Renal pelvis (tissue), 4 donors: ENCODE results near the gene PMM2. TPM values are rescaled to one million over a fixed set of nuclear protein-coding genes. Genes with fewer than 3 reads are reported as not detected.
"Not testable (repeated sequence)": the region's sequence is repeated elsewhere in the genome, so short reads cannot be mapped to it uniquely, and the experiment has no call there.

Experiments used
- DNase-seq: peaks from one replicate; pipeline ENCODE4 v3.0.0-alpha.2; 2013
- polyA plus RNA-seq, 3 donors: library from polyadenylated mRNA; unstranded; fragments of 120-200 nt; gene quantifications; one replicate each; pipeline ENCODE4 v1.2.1, GENCODE V29; 2013; ENCODE audit not compliant: insufficient read length in 3 of 3

The PMM2 gene
- polyA plus RNA-seq, 3 donors: 18.9 to 22.6 (median 20.1) TPM

GRCh38 chr16:8814095-8814806 lies 16.6 kb downstream of the PMM2 start:
- DNase-seq: no peak

GRCh38 chr16:8816967-8817655 lies 19.5 kb downstream of the PMM2 start:
- DNase-seq: no peak

GRCh38 chr16:8818504-8819270 lies 21.0 kb downstream of the PMM2 start:
- no peak for DNase-seq

- DNase-seq: no peak
Observed at GRCh38 chr16:8819411-8820034, 21.9 kb downstream of the PMM2 start.

GRCh38 chr16:8822403-8822802 lies 24.8 kb downstream of the PMM2 start:
- no peak for DNase-seq

GRCh38 chr16:8826278-8826879 lies 28.7 kb downstream of the PMM2 start:
- no peak for DNase-seq

- DNase-seq: no peak
Observed at GRCh38 chr16:8828541-8829165, 31.0 kb downstream of the PMM2 start.

GRCh38 chr16:8831450-8831849 lies 33.8 kb downstream of the PMM2 start:
- DNase-seq: no peak

GRCh38 chr16:8831871-8832716 lies 34.5 kb downstream of the PMM2 start:
- no peak for DNase-seq

GRCh38 chr16:8832717-8833105 lies 35.1 kb downstream of the PMM2 start:
- DNase-seq: no peak

GRCh38 chr16:8836797-8837196 lies 39.2 kb downstream of the PMM2 start:
- DNase-seq: not testable (repeated sequence)

- not testable (repeated sequence) for DNase-seq
Observed at GRCh38 chr16:8837594-8837993, 40.0 kb downstream of the PMM2 start.

- DNase-seq: not testable (repeated sequence)
Observed at GRCh38 chr16:8842016-8842415, 44.4 kb downstream of the PMM2 start.

- not testable (repeated sequence) for DNase-seq
Observed at GRCh38 chr16:8843296-8843695, 45.7 kb downstream of the PMM2 start.

- no peak for DNase-seq
Observed at GRCh38 chr16:8845699-8846298, 48.2 kb downstream of the PMM2 start.

- DNase-seq: no peak
Observed at GRCh38 chr16:8846401-8846932, 48.8 kb downstream of the PMM2 start.

GRCh38 chr16:8847145-8847544 lies 49.5 kb downstream of the PMM2 start:
- DNase-seq: no peak

- no peak for DNase-seq
Observed at GRCh38 chr16:8847623-8848022, 50.0 kb downstream of the PMM2 start.

- DNase-seq: no peak
Observed at GRCh38 chr16:8848231-8848938, 50.7 kb downstream of the PMM2 start.
